GM18951 (cell line): ENCODE results near the gene TAF12.
A peak's percentile ranks its signal among the peaks of the same experiment; 100 is the strongest.
"Not testable (repeated sequence)": the region's sequence is repeated elsewhere in the genome, so short reads cannot be mapped to it uniquely, and the experiment has no call there.

Experiments
- POLR2A ChIP-seq: IDR thresholded peaks from 4 replicates; pipeline ENCODE4 v1.6.1; 2011; ENCODE audit warnings: mild to moderate bottlenecking; ENCODE audit not compliant: insufficient read length, insufficient read depth; ENCODE audit errors: extremely low read depth
- in situ Hi-C: fragments of 300-500 bp; cut with MboI; formaldehyde crosslinking; loops from one replicate; pipeline ENCODE4 v1.12.0; 2022; ENCODE audit warnings: low sequenced_read_pairs, mixed read lengths, inconsistent platforms; ENCODE audit not compliant: unreplicated experiment

The TAF12 gene

GRCh38 chr1:28642847-28643635 is at the start of gene TAF12:
Gene TAF12 (minus strand): TSS chr1:28643067. CDS start chr1:28622081, 20,986 bp downstream.
- in situ Hi-C loops = no loop called here
- peak; percentile 99 for TF ChIP-seq POLR2A

GRCh38 chr1:28691627-28692026 is 48.8 kb upstream of the TAF12 start:
- in situ Hi-C loops = not testable (repeated sequence)

- TF ChIP-seq POLR2A = no peak
- in situ Hi-C loops = no loop called here
Observed at GRCh38 chr1:28684937-28685336, 42.1 kb upstream of the TAF12 start.

GRCh38 chr1:28682840-28683239 is 40.0 kb upstream of the TAF12 start:
- no peak for TF ChIP-seq POLR2A

GRCh38 chr1:28680151-28680550 is 37.3 kb upstream of the TAF12 start:
- in situ Hi-C loops = no loop called here
- no peak for TF ChIP-seq POLR2A

More at GRCh38 chr1:28682840-28683239, 40.0 kb upstream of the TAF12 start:
- in situ Hi-C loops = no loop called here

- no peak for TF ChIP-seq POLR2A
- in situ Hi-C loops = no loop called here
Observed at GRCh38 chr1:28675924-28676257, 33.0 kb upstream of the TAF12 start.

GRCh38 chr1:28672971-28673370 is 30.1 kb upstream of the TAF12 start:
- in situ Hi-C loops = not testable (repeated sequence)

GRCh38 chr1:28671254-28671780 is 28.4 kb upstream of the TAF12 start:
- no peak for TF ChIP-seq POLR2A
- in situ Hi-C loops = no loop called here

- peak; percentile 65 for TF ChIP-seq POLR2A
- in situ Hi-C loops = no loop called here
Observed at GRCh38 chr1:28668956-28669723, 26.3 kb upstream of the TAF12 start.

GRCh38 chr1:28668191-28668955 is 25.5 kb upstream of the TAF12 start, which contains the start of gene GMEB1:
Gene GMEB1 (plus strand): TSS chr1:28668784. CDS start chr1:28683613, 14,829 bp downstream.
- in situ Hi-C loops = no loop called here
- no peak for TF ChIP-seq POLR2A

- TF ChIP-seq POLR2A = no peak
- in situ Hi-C loops = no loop called here
Observed at GRCh38 chr1:28666806-28667205, 23.9 kb upstream of the TAF12 start.

GRCh38 chr1:28663871-28664470 is 21.1 kb upstream of the TAF12 start:
- in situ Hi-C loops = no loop called here
- no peak for TF ChIP-seq POLR2A

GRCh38 chr1:28656335-28656734 is 13.5 kb upstream of the TAF12 start:
- TF ChIP-seq POLR2A = no peak
- in situ Hi-C loops = no loop called here

- in situ Hi-C loops = not testable (repeated sequence)
Observed at GRCh38 chr1:28655448-28656311, 12.8 kb upstream of the TAF12 start.

GRCh38 chr1:28653870-28654269 is 11.0 kb upstream of the TAF12 start:
- in situ Hi-C loops = not testable (repeated sequence)

- in situ Hi-C loops = not testable (repeated sequence)
Observed at GRCh38 chr1:28653063-28653462, 10.2 kb upstream of the TAF12 start.
